GM21737 (cell line): ENCODE measurements around the gene LY86.

Experiments used
- ATAC-seq: cut with Tn5 transposase; IDR thresholded peaks from one replicate; pipeline ENCODE4 v1.9.1; 2021; ENCODE audit warnings: mild to moderate bottlenecking, moderate library complexity; ENCODE audit not compliant: unreplicated experiment

LY86 gene

DNA sequence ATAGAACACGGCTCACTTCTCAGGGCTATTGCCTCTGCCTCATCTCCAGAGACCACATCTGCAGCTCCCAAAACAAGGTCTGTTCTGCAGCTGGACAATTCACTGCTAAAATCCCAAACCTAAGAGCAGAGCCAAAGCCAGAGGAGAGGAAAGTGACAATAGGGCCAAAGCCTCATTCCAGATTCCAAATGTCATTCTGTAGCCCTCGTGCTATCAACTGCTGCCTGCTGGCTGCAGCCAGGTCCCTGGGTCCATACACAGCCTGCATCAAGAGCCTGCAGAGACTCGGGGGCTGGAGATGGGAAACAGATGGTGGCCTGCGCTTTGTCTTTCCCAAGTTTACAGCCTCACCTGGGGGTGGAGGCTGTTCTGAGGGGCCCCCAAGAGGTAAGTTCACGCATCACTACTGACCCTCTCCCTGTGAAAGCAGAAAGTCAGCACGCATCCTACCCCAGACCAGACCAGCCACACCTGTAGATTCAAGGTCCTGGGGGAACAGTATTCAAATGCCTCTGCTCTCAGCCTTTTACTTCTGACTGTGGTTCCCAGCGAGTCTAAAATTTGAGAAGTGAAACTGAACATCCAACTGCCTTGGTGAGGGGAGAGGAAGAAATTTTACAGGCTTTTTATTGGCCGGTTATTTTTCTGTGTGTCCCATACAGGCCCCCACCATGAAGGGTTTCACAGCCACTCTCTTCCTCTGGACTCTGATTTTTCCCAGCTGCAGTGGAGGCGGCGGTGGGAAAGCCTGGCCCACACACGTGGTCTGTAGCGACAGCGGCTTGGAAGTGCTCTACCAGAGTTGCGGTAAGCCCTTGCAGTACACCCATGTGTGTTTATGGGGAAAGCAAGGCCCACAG is at the start of gene LY86:
TSS of gene LY86 (plus strand) at position 657 of the 860 bp plus-strand sequence. CDS start at position 672, 15 bp downstream.
- peak; percentile 51 for ATAC-seq

DNA sequence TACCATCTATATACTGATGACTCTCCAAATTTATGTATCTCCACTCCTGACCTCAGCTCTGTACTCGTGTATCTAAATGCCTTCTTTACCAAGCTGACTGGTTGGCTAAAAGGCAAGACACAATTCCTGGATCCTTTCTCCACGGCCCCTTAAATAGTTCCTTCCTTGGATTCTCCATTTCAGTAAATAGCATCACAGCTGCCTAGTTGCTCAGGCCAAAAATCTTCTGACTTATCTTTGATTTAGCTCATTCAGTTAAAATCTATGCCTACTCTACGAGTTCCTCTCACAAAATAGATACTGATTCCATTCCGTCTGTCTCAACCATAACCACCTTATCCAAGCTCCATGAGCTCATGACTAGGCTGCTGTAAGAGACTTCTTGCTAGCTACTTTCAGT is 49.5 kb upstream of the LY86 start:
- no peak for ATAC-seq

DNA sequence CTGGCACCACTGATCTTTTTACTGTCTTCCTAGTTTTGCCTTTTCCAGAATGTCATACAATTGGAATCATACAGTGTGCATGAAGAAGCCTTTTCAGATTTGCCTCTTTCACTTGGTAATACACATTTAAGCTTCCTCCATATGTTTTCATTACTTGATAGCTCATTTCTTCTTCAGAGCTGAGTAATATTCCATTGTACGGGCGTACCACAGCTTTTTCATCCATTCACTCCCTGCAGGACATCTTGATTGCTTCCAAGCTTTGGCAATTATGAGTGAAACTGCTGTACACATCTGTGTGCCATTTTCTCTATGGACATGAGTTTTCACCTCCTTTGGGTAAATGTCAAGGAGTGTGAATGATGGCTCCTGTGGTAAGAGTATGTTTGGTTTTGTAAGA is 46.2 kb upstream of the LY86 start:
- ATAC-seq: no peak

DNA sequence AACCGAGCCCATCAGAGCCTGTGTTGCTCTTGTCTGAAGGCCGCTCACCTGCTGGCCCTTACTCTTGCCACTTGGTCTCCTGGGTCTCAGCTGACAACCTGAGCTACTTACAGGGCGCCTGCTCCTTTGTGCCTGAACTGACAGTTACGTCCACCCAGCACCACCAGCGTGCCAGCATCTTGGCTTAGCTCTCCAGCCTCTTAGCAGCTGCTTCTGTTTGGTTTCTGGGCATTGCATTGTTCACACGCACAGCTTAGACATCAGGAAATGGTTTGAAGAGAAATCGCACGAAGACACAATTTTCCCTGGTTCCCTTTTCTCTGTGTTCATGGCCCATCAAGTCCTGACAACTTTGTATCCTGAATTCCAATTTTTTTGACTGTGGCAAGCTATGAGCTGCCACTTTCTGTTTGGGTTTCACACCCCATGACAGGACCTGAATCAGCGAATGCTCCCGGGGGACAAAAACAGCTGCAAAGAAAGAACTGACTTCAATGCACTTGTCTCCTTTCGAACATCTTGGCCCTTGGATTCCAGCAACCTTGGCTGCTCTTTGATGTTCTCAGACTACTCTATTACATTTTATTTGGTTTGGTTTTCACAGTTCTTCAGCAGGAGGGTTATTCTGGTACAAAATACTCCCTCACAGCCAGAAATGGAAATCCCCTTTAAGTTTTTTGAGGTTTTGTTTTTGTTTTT is 45.2 kb upstream of the LY86 start:
- no peak for ATAC-seq

DNA sequence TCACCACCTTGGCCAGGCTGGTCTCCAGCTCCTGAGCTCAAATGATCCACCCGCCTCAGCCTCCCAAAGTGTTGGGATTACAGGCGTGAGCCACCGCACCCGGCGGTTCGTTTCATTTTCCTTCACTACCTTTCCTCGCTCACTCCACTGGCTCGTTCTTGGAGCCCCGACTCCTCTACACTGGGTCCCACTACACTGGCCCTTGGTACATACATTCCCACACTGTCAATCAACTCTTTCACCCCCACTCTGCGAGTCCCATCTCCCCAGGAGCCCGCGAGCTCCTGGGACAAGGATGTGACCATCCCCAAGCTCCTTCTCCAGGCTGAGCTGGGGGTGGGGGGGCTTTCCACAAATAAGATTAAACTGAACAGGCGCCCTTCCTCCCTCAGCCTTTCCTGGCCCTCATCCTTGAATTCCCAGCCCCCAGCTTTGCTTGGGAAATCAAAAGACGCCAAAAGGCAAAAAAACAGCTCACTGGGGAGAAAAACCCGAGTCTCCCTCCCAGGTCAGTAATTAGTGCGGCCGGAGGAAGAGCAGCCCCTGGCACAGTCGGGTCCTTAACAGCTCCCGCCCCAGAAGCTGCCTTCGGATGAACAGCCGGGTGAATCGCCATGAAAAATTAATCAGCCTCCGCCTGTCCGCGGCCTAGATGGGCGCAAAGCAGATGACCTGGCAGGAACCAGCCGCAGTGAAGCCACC is 42.8 kb upstream of the LY86 start:
- no peak for ATAC-seq

DNA sequence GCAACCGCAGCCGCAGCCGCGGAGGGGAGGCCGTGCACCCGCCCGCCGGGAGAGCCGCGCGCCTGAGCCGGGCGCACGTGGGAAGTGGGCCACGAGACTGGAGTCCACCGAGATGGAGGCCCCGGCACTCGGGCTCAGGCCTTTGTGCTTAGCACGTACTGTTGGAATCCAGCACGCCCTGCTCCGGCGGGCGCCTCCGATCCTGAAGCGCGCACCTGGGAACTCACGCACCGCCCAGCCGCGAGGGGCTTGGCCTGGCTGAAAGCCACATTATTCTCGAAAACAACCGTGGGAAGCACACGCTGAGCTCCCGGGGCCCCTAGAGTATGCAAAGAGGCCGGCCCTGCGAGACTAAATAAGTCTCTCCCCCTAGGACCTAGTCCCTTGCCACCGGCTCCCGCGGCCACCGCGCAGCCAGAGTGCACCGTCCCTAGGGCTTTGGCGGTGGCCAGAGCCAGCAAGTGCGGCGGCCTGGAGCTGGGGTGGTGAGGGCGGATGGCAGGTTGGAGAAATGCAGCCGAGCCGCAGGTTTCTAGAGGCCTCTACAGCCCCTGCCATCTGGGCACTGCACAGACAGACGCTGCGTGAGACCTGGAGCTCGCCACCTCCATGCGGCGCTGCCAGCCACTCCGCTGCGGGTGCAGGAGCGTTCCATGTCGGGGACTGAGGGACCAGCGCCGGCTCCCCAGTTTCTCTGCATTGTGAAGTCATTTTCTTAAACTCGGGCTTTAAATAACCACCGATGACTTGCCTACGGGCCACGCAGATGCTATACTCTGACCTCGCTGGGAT is 42.0 kb upstream of the LY86 start:
- peak; percentile 39 for ATAC-seq

DNA sequence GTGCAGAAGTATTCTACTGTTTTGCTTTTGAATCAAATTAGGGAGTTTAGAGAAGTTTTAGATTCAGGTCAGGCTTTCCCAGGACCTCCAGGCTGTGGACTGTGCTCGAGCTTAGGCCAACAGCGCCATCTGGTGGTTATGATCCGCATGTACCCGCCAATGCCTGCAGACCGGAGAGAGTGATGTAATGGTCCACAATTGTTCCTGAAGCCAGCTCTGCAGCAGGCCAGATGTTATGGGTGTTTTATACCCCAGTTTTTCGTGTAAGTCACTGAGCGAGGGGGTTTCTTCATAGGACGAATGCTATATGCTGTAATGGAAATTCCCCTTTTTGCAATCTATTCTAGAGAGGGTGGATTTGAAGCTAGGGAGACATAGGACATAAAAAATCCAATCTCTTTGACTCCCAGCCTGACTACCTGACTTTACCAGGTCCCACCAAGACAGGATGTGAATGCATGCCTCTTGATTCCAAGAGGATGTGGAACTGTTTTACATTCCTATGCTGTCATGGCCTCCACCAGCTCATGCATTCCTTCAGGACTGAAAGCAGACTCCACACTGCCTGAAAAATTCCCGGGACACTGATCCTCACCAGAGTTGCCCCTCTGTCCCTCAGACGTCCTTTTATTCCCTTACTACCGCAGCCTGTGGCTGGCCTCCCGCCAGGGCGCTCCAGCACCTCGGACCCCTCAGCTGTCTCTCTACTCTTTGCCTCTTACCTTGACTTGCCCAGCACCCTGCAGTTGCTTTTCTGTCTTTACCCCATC is 41.2 kb upstream of the LY86 start:
- ATAC-seq: peak; percentile 83

DNA sequence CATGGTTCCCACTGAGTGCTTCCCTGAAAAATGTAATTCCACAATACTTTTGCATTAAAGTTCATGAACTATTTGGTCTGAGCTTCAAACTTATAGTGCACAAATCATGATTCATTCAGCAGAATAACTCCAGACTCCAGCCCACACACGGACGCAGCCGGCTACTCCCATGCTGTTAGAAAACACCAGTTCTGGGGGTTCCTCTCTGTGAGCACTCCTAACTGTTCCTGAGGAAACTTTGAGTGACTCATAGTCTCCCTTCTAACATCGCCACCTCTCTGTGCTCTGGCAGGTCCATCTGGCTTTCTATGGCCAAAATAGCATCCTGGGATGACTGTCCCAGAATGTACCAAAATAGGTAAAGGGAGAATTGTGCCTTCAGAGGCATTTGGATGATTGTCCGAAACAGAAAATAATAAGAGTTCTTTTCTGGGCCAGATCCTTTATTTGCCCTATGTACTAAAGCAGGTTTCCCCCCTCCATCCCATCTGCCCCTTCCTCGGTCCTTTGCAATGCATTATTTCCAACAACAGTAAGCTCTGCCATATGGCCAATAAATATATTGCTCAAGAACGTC is 32.3 kb upstream of the LY86 start:
- ATAC-seq: no peak

DNA sequence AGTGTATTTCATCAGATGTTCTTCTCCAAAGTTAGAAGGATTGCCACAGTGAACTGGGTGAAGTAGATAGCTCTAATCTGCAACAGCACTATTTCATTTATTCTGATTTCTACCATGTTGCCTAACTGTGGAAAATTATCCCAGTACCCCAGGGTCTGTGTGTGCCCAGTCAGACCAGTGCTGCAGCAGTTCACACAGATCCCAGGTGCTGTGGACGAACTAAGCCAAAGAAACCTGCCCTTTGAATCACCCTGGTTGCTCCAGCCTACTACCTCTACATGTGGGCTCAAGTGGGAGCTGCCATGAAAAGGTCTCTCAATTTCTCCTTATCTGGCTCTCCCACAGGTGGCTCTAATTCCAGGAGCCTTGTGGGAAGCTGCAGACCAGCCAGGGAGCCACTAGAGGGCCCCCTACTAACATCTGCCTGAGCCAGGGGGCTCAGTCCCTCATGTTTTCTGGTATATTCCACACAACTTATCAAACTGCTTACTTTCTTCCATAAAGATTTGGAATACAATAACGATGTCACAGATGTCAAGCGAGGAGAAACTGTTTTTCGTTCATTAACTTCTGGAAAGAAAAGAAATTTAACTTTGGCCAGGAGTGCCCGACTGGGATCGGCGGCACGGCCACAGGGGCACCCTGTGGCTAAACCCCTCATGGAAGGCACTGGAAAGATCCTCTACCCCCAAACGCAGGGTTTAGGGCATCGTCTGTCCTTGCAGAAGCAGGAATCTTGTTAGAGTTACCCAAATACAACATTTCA is 31.6 kb upstream of the LY86 start:
- no peak for ATAC-seq

DNA sequence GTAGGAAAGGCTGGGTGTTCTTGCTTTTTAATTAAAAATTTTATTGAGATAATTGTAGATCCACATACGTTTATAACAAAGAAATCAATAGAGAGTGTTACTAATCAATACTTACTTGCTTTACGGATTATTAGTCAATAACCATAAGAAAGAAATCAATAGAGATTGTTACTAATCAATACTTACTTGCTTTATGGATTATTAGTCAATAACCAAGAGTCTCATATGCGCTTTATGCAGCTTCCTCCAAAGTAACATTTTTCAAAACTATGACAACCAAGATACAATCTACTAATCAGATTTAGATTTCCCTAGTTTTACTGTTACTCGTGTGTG is 31.0 kb upstream of the LY86 start:
- ATAC-seq: no peak

DNA sequence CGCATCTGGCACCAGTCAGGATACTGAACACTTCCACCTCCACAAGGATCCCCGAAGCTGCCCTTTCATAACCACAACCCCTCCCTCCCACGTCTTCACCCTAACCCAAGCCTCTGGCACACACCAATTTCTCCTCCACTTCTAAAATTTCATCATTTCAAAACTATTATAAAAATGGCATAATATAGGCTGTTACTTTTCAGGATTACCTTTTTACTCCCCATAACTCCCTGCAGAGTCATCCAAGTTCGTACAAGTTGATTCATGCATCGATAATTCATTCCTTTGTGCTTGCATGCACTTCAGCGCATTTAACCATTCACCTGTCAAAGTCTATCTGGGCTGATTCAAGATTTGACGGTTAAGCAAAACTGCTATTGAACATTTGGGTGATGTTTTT is 30.6 kb upstream of the LY86 start:
- ATAC-seq: no peak

DNA sequence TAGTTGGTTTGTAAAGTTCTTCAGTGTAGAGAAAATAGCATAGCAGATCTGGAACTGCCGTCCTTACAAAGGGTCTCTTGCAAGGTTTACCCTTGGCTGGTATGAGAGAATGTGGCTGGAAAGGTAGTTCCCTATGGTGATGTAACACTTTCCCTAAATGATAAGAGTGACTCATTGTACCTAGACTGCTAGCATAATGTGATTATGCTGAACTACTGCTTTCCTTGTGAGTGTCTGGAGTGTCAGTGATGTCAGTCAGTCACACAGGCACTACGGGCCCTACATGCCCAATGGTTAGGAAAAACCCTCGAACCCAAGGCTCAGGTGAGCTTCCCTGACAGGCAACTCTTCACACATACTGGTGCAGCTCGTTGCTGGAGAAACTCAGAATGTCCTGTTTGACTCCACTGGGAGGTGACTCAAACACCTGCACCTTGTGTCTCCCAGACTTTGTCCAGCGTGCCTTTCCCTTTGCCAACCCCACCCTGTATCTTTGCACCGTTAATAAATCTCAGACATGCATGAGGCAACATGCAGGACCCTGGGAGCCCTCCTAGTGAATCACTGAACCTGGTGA is 28.4 kb upstream of the LY86 start:
- ATAC-seq: no peak

DNA sequence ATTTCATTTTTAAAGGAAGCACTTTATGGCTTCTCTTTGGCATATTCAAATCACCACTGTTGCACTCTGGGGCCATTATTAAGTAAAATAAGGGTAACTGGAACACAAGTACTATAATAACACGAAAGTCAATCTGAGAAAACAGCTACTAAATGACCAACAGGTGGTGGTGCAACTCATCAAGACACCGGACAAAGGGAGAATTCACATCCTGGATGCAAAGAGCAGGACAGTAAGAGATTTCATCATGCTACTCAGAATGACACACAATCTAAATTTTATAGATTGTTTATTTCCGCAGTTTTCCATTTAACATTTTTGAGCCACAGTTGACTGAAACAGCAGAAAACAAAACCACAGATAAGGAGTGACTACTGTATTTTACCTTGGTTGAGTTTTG is 27.6 kb upstream of the LY86 start:
- ATAC-seq: no peak

DNA sequence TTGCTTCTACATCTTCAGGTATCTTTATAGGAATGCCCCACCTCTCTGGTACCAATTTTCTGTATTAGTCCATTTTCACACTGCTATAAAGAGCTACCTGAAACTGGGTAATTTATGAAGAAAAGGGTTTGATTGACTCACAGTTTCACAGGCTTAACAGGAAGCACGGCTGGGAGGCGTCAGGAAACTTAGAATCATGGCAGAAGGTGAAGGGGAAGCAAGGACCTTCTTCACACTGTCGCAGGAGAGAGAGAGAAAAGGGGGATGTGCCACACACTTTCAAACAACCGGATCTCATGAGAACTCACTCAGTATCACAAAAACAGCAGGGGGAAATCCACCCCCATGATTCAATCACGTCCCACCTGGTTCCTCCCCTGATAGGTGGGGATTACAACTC is 24.4 kb upstream of the LY86 start:
- no peak for ATAC-seq

DNA sequence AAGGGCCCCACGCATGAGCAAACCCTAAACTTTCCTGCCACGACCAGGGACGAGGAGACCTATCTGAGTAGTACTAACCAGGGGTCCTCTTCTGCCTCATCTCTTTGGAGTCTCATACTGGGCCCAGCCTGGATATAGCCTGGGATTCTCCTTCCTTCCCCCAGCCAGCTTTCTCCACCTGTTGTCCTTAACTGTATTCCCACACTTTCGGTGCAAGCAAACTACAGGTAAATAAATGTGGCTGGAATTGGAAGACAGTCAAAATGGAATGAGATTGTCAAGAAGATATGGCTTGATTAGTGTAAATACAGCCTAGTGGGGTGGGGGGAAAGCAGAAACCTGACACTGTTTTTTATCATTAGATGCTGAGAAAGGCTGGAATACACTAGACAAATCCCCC is 23.5 kb upstream of the LY86 start:
- no peak for ATAC-seq

DNA sequence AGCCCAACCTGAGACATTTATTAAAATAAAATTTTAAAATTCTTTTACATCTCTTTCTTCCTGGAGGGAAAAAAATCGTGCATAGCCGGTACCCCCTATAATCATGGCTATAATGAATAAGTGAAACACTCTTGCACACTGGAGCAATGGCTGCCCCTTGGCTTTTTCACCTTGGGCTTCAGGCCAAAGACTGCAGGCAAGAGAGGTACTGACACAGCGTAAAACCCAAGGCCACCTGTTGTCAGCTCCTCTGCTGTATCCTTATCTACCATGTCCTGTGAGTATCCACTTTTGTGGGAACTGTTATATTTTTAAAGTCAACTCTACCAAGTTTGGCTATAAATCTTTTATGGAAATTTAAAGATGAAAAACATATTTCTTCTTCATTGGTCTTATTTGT is 23.0 kb upstream of the LY86 start:
- no peak for ATAC-seq

DNA sequence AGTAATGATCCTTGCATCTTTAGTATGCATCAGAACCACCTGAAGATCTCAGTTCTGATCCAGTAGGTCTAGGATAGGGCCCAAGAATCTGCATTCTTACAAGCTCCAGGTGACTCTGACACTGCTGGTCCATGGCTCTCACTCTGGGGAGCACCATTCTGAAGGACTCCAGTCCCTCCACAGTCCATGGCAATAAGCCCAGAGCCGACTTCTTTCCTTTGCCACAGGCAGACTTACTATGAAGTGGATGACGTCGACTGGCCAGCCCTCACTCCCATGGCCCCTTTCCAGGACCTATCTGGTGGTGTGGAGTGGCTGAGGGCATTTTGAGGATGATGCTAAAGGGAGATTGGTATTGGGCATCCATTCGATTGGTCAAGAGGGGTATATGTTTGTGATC is 21.8 kb upstream of the LY86 start:
- ATAC-seq: no peak

DNA sequence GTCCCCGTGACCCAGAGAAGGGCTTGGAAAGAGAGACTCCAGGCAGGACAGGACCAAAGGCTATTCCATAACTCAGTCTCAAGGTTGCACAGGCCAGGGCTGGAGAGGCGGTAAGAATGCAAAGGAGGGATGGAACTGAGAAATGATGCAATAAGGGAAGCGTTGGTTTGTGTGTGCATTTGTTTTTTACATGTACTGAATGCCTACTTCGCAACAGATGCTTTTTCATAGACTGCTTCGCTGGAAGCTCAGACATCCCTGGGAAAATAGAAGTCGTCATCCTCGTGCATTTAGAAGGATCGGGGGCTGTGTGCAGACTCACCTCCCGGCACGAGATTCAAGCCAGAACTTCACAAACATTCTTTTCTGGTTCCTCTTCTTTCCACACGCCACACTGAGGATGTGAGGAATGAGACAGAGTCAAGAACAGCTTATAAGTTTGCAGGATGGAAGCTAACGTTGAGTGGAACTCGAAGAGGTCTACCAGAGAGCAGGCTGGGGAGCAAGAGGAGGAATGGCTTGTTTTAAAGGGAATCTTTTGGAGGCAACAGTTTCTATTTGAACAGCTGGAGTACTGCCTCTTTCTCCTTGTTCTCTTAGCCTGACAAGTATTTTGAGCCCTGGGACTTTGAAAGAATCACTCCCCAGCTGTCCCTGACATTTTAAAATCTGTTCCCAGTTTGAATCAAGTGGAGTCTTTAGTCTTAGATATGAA is 19.3 kb upstream of the LY86 start:
- ATAC-seq: no peak
